Thyroid gland (tissue), 4 donors: Measurements from ENCODE around the gene PLXND1. TPM values are rescaled to one million over a fixed set of nuclear protein-coding genes. Genes with fewer than 3 reads are reported as not detected.
A peak's percentile ranks its signal among the peaks of the same experiment; 100 is the strongest.

Experiments used
- DNase-seq, 2 donors: peaks; one replicate each; pipeline ENCODE4 v3.0.0-alpha.2; 2019
- H3K27ac ChIP-seq, 3 donors: fragments of 200-600 bp; sonication (generic); 1 replicate in 2 of 3; 2 replicates in 1 of 3; pipeline ENCODE4 v1.5.1; 2016 to 2019; ENCODE audit warnings: mild to moderate bottlenecking in 1 of 3, moderate library complexity in 1 of 3
- H3K27me3 ChIP-seq: fragments of 200-600 bp; sonication (generic); one replicate; pipeline ENCODE4 v1.5.1; 2019
- H3K36me3 ChIP-seq, 2 donors: fragments of 200-600 bp; sonication (generic); one replicate each; pipeline ENCODE4 v1.5.1; 2016 to 2019
- H3K4me1 ChIP-seq, 2 donors: fragments of 200-600 bp; sonication (generic); one replicate each; pipeline ENCODE4 v1.5.1; 2017 to 2019
- H3K4me3 ChIP-seq, 3 donors: fragments of 200-600 bp; sonication (generic); replicated peaks in 1 of 3; 1 replicate in 2 of 3; 2 replicates in 1 of 3; pipeline ENCODE4 v1.5.1; 2016; ENCODE audit warnings: mild to moderate bottlenecking in 1 of 3
- H3K9me3 ChIP-seq: fragments of 200-600 bp; sonication (generic); one replicate; pipeline ENCODE4 v1.5.1; 2017
- POLR2A ChIP-seq, 2 donors: fragments of 450-650 bp; IDR thresholded peaks; one replicate each; pipeline ENCODE4 v1.6.1; 2017; ENCODE audit warnings: antibody characterized with exemption in 2 of 2, mild to moderate bottlenecking in 2 of 2, moderate library complexity in 1 of 2
- WGBS, 2 donors: methylation state at CpG; one replicate each; pipeline ENCODE4 v1.1.5; 2017; 5-methylcytosine and 5-hydroxymethylcytosine counted together
- intact Hi-C: fragments of 100-400 bp; cut with DNase I; formaldehyde crosslinking; loops from one replicate; pipeline ENCODE4 v1.15.1; 2023
- small RNA-seq: library from RNA; depleted of rRNA; stranded (forward); fragments of <200 nt; gene quantifications from one replicate; pipeline ENCODE3, GENCODE V24; 2016
- total RNA-seq, 4 donors: library from RNA; depleted of rRNA; stranded (reverse); fragments of >200 nt; gene quantifications; one replicate each; pipeline ENCODE4 v1.2.3, GENCODE V29; 2016
- TF ChIP-seq, protein P1 (sequence below), 6 experiments: fragments of 200-600 bp in 3 of 6; fragments of 450-650 bp in 3 of 6; sonication (generic) in 3 of 6; IDR thresholded peaks; one replicate each; pipeline ENCODE4 v1.5.1; 2016 to 2019; ENCODE audit warnings: antibody characterized with exemption in 6 of 6, mild to moderate bottlenecking in 2 of 6, inconsistent platforms in 1 of 6, moderate library complexity in 1 of 6

Gene PLXND1
- total RNA-seq, 4 donors from 2014 or later = 50.7 to 69.8 (median 60.8) TPM

DNA sequence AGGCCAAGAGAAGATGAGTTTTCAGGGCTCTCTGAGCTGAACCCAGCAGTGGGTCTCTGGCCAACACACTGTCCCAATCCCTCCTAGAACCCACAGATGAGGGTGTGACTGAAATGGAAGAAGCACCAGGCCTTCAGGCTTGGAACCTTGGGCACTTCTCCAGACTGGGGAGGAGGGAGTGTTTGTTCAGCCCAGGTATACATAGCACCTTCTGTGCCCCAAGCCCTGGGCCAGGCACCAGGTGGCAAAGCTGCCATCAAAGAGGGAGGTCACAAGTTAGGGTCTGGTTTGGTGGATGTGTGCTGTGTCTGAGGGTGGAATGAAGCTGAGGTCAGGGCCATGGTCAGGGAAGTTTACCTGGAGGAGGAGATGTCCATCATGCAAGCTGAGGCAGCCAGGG lies 93.9 kb downstream of the PLXND1 start:
- DNase-seq = no peak
- Histone ChIP-seq H3K4me1 (no peaks in the 10 kb centered on the region), H3K27ac (no peak overlapping the region), H3K4me3 (no peak overlapping the region), H3K27me3 (no peaks in the 10 kb centered on the region), H3K9me3 (no peaks in the 10 kb centered on the region), H3K36me3 (peaks cover 2 to 8% of the 10 kb centered on the region in 2 donors)
- TF ChIP-seq POLR2A (IDR thresholded peaks at IDR 0.05) = no peak
- intact Hi-C loops = no loop called here

DNA sequence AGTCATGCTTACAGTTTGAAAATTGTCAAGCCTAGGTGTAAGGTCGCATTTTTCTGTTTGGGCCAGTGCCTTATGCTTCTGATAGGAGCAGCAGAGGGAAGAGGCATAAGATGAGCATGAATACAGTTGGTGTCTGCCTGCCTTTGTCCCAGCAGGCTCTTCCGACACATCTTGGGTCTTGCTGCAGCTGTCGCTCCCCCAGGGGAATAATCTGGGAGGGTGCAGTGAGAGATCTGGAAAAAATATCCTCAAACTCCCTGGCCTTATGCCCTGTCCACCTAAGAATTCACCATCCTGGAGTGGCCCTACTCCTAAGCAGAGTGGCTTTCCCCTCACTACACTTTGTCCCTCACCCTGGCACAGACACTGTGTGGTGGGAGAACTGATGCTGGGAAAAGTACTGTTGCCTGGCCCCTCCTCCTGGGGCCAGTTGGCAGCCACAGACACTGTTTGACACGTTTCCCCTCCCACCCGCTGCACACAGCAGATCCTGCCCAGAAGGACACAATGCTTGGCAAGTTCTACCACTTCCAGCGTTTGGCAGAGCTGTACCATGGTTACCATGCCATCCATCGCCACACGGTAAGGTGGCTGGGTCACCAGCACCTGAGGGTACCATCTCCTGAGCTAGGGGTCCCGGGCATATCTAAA lies 99.2 kb downstream of the PLXND1 start:
- H3K4me1 ChIP-seq = peaks cover 0 to 16% of the 10 kb centered on the region in 2 donors
- no peaks in the 10 kb centered on the region for H3K9me3 ChIP-seq
- no peaks in the 10 kb centered on the region for H3K27me3 ChIP-seq
- TF ChIP-seq, protein P1, sequence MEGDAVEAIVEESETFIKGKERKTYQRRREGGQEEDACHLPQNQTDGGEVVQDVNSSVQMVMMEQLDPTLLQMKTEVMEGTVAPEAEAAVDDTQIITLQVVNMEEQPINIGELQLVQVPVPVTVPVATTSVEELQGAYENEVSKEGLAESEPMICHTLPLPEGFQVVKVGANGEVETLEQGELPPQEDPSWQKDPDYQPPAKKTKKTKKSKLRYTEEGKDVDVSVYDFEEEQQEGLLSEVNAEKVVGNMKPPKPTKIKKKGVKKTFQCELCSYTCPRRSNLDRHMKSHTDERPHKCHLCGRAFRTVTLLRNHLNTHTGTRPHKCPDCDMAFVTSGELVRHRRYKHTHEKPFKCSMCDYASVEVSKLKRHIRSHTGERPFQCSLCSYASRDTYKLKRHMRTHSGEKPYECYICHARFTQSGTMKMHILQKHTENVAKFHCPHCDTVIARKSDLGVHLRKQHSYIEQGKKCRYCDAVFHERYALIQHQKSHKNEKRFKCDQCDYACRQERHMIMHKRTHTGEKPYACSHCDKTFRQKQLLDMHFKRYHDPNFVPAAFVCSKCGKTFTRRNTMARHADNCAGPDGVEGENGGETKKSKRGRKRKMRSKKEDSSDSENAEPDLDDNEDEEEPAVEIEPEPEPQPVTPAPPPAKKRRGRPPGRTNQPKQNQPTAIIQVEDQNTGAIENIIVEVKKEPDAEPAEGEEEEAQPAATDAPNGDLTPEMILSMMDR (IDR thresholded peaks at IDR 0.05) = no peak
- no peak for TF ChIP-seq POLR2A (IDR thresholded peaks at IDR 0.05)
- no peak overlapping the region for H3K4me3 ChIP-seq
- 66 to 81% methylated on average over 9 of the region's 9 CpGs for WGBS, 2 donors
- intact Hi-C loops = loop anchor here (10.0 kb wide), 1 partner anchor 427 kb away; no protein-coding TSS in a partner anchor
- DNase-seq = peak; percentile 13 to 19
- peaks cover 5 to 23% of the 10 kb centered on the region in 2 donors for H3K36me3 ChIP-seq
- no peak overlapping the region for H3K27ac ChIP-seq

DNA sequence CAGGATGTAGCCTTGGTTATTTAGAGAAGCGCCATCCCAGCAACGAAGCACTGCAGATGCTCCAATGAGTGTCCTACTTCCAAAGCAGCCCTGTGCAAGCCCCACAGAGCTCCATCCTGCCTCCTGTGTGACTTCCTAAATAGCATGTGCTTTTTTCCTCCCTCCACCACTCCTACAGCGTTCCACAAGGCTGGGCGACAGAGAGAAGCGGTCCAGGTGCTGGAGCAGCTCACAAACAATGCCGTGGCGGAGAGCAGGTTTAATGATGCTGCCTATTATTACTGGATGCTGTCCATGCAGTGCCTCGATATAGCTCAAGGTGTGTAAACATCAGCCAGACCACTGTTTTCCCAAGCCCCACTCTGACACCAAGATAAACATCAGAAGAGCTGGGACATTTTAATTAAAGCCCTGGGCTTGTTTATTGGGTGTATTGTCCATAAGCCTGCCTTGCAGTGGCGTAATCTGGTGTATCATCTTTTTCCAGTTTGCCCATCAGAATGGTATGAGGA lies 100.2 kb downstream of the PLXND1 start:
- no peak for TF ChIP-seq POLR2A (IDR thresholded peaks at IDR 0.05)
- TF ChIP-seq, protein P1 (IDR thresholded peaks at IDR 0.05) = no peak
- Histone ChIP-seq H3K27me3 (no peaks in the 10 kb centered on the region), H3K4me3 (no peak overlapping the region), H3K27ac (no peak overlapping the region), H3K9me3 (no peaks in the 10 kb centered on the region), H3K36me3 (peaks cover 4 to 23% of the 10 kb centered on the region in 2 donors), H3K4me1 (peaks cover 0 to 16% of the 10 kb centered on the region in 2 donors)
- WGBS, 2 donors = 74 to 76% methylated on average over 9 of the region's 9 CpGs
- DNase-seq = peak; percentile 12 to 13
- intact Hi-C loops = loop anchor here (10.0 kb wide), 1 partner anchor 429 kb away; no protein-coding TSS in a partner anchor

DNA sequence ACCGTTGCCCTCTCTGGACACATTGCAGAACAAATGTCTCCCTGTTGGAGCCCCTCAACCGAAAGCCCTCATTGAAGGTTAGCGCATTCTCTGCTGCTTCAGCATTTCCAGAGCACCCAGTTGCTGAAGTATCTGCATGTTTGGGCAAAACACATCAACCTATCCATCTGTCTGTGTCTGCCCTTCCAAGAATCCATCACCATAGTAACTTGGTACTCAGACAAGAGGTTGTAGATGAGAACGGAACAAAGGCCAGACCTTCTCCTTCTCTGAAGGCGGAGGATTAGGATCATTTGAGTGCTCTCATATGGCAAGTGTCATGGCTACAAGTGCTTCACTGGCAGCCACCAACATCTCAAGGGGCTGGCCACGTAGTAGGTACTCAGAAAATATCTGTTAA lies 101.1 kb downstream of the PLXND1 start:
- intact Hi-C loops = loop anchor here (10.0 kb wide), 1 partner anchor 429 kb away; no protein-coding TSS in a partner anchor
- H3K36me3 ChIP-seq = peaks cover 4 to 26% of the 10 kb centered on the region in 2 donors

More for the DNA sequence above, 101.1 kb downstream of the PLXND1 start:
- H3K27me3 ChIP-seq = no peaks in the 10 kb centered on the region
- no peak overlapping the region for H3K27ac ChIP-seq
- no peak for TF ChIP-seq POLR2A (IDR thresholded peaks at IDR 0.05)
- TF ChIP-seq, protein P1 (IDR thresholded peaks at IDR 0.05) = no peak
- H3K4me1 ChIP-seq = peaks cover 0 to 16% of the 10 kb centered on the region in 2 donors
- H3K9me3 ChIP-seq = no peaks in the 10 kb centered on the region
- no peak overlapping the region for H3K4me3 ChIP-seq
- WGBS, 2 donors = 58 to 59% methylated on average over 6 of the region's 6 CpGs
- peak in 1 of 2 donors; percentile 37 for DNase-seq

Small RNAs within 50 kb of the gene (small RNA-seq; reads per million reads assigned to genes)
- not detected for gene RN7SL752P

Other genes with a start within 250 kb of the PLXND1 start
- 1 to 10 TPM in 1 of 4 donors, under 1 TPM in 3; 0.67 to 1.2 (median 0.74) TPM for gene EFCAB12, start 178.0 kb downstream of the PLXND1 start, total RNA-seq
- gene MBD4, start 166.7 kb downstream of the PLXND1 start, total RNA-seq = 10 to 100 TPM; 22.9 to 35.2 (median 28.6) TPM
- 10 to 100 TPM; 40.7 to 67.9 (median 46.7) TPM for gene IFT122, start 166.5 kb downstream of the PLXND1 start, total RNA-seq
- gene RHO, start 78.0 kb downstream of the PLXND1 start, total RNA-seq = not detected
- not detected for gene H1-8, start 63.5 kb downstream of the PLXND1 start, total RNA-seq